HCT116 (cell line): ENCODE data around the gene ALG6. TPM values are rescaled to one million over a fixed set of nuclear protein-coding genes. Genes with fewer than 3 reads are reported as not detected.

Experiments used
- ATAC-seq: fragments of 200-7000 bp; cut with Tn5 transposase; 2 replicates; pipeline ENCODE4 v1.9.1; 2020; ENCODE audit warnings: mild to moderate bottlenecking, moderate library complexity
- BruUV-seq: library from RNA; stranded (reverse); fragments of 400-500 nt; replicated peaks from 2 replicates; lab custom pipeline; 2021; lab: Mats Ljungman, UMichigan
- CTCF ChIA-PET: fragments of 300-600 bp; sonication (Branson Sonifier 250); formaldehyde crosslinking; loops from one replicate; lab custom pipeline; 2021; ENCODE audit warnings: antibody characterized with exemption; lab: Charles Lee
- POLR2A ChIA-PET: fragments of 300-600, 350-600 bp; sonication (Branson Sonifier 250); formaldehyde crosslinking; loops from one replicate; lab custom pipeline; 2021; ENCODE audit warnings: antibody characterized with exemption; lab: Charles Lee
- RAD21 ChIA-PET, 2 experiments: fragments of 300-600 bp; sonication (Branson Sonifier 250); formaldehyde crosslinking; loops; one replicate each; lab custom pipeline; 2023; ENCODE audit warnings: low total read pairs in 2 of 2; ENCODE audit not compliant: uncharacterized antibody in 2 of 2, unreplicated experiment in 2 of 2, low non-redundant PET in 1 of 2; lab: Charles Lee
- DNase-seq: peaks from one replicate; pipeline ENCODE4 v3.0.0-alpha.2; 2010; ENCODE audit warnings: low read depth, low spot score
- H2AFZ ChIP-seq: fragments of 200-600 bp; shearing (Covaris generic), sonication (generic); 2 replicates; pipeline ENCODE4 v1.6.1; 2017; ENCODE audit warnings: low read depth, mixed run types, mixed read lengths, antibody characterized with exemption, low read length; ENCODE audit not compliant: poor library complexity, severe bottlenecking
- H3K27ac ChIP-seq: 2 replicates; pipeline ENCODE4 v1.5.1; 2012; ENCODE audit warnings: low read depth, low read length
- H3K27me3 ChIP-seq: fragments of 200-600 bp; sonication (generic); 2 replicates; pipeline ENCODE4 v1.6.1; 2016; ENCODE audit warnings: mixed run types, low read length, mixed read lengths; ENCODE audit not compliant: insufficient read depth
- H3K36me3 ChIP-seq, 2 experiments: fragments of 200-500 bp in 1 of 2; fragments of 200-600 bp in 1 of 2; sonication (Bioruptor generic) in 1 of 2; sonication (generic) in 1 of 2; 2 replicates each; pipeline versions ENCODE4 v1.5.1 to v1.6.1; 2014 to 2016; ENCODE audit warnings: low read length in 2 of 2, inconsistent platforms in 1 of 2, mixed read lengths in 1 of 2, mixed run types in 1 of 2; ENCODE audit not compliant: insufficient read depth in 2 of 2, control insufficient read depth in 1 of 2
- H3K4me1 ChIP-seq, 2 experiments: fragments of 200-600 bp in 1 of 2; sonication (generic) in 1 of 2; 2 replicates each; pipeline versions ENCODE4 v1.5.1 to v1.6.1; 2012 to 2017; ENCODE audit warnings: low read length in 2 of 2, inconsistent platforms in 1 of 2, mild to moderate bottlenecking in 1 of 2, mixed read lengths in 1 of 2, mixed run types in 1 of 2, moderate library complexity in 1 of 2; ENCODE audit not compliant: insufficient read depth in 2 of 2, control insufficient read depth in 1 of 2
- H3K4me2 ChIP-seq: fragments of 200-600 bp; sonication (generic); 2 replicates; pipeline ENCODE4 v1.6.1; 2017; ENCODE audit warnings: mixed run types, low read length, mixed read lengths
- H3K4me3 ChIP-seq, 2 experiments: fragments of 200-600 bp in 1 of 2; sonication (generic) in 1 of 2; replicated peaks in 1 of 2; 2 replicates each; pipeline ENCODE4 v1.5.1; 2011 to 2016; ENCODE audit warnings: low read length in 2 of 2, control low read depth in 1 of 2, low read depth in 1 of 2, mild to moderate bottlenecking in 1 of 2, mixed read lengths in 1 of 2, mixed run types in 1 of 2
- H3K79me2 ChIP-seq: fragments of 200-600 bp; sonication (generic); 2 replicates; pipeline ENCODE4 v1.6.1; 2017; ENCODE audit warnings: mild to moderate bottlenecking, mixed run types, low read length, moderate library complexity, mixed read lengths; ENCODE audit not compliant: insufficient read depth
- H3K9ac ChIP-seq: fragments of 200-600 bp; sonication (generic); 2 replicates; pipeline ENCODE4 v1.6.1; 2016; ENCODE audit warnings: low read length, mixed read lengths
- H3K9me2 ChIP-seq: fragments of 200-600 bp; sonication (generic), shearing (Covaris generic); 2 replicates; pipeline ENCODE4 v1.6.1; 2017; ENCODE audit warnings: mixed run types, mild to moderate bottlenecking, moderate library complexity; ENCODE audit not compliant: insufficient read depth
- H3K9me3 ChIP-seq, 2 experiments: fragments of 200-500 bp in 1 of 2; fragments of 200-600 bp in 1 of 2; sonication (Bioruptor generic) in 1 of 2; sonication (generic) in 1 of 2; 2 replicates each; pipeline ENCODE4 v1.6.1; 2014 to 2017; ENCODE audit warnings: low read length in 2 of 2, mixed read lengths in 2 of 2, inconsistent platforms in 1 of 2, low read depth in 1 of 2, mild to moderate bottlenecking in 1 of 2, mixed run types in 1 of 2, moderate library complexity in 1 of 2; ENCODE audit not compliant: control insufficient read depth in 1 of 2, insufficient read depth in 1 of 2
- H4K20me1 ChIP-seq: fragments of 200-600 bp; sonication (generic), shearing (Covaris generic); 2 replicates; pipeline ENCODE4 v1.6.1; 2017; ENCODE audit warnings: mixed run types, mild to moderate bottlenecking, moderate library complexity; ENCODE audit not compliant: insufficient read depth
- ATF3 ChIP-seq: IDR thresholded peaks from 2 replicates; pipeline ENCODE4 v1.6.1; 2012
- CEBPB ChIP-seq: IDR thresholded peaks from 2 replicates; pipeline ENCODE4 v1.6.1; 2012; ENCODE audit warnings: low read depth
- ELF1 ChIP-seq: IDR thresholded peaks from 2 replicates; pipeline ENCODE4 v1.6.1; 2012; ENCODE audit warnings: low read depth, borderline replicate concordance
- EZH2 ChIP-seq: fragments of 200-600 bp; sonication (generic); IDR thresholded peaks from 2 replicates; pipeline ENCODE4 v1.6.1; 2017; ENCODE audit warnings: antibody characterized with exemption, mixed run types
- EZH2phosphoT487 ChIP-seq: fragments of 200-600 bp; IDR thresholded peaks from 2 replicates; pipeline ENCODE4 v1.6.1; 2018; ENCODE audit warnings: antibody characterized with exemption, borderline replicate concordance
- FOSL1 ChIP-seq: IDR thresholded peaks from 2 replicates; pipeline ENCODE4 v1.6.1; 2012; ENCODE audit warnings: low read depth
- JUND ChIP-seq: IDR thresholded peaks from 2 replicates; pipeline ENCODE4 v1.6.1; 2012
- MAX ChIP-seq: IDR thresholded peaks from 2 replicates; pipeline ENCODE4 v1.6.1; 2012
- POLR2AphosphoS5 ChIP-seq: IDR thresholded peaks from 2 replicates; pipeline ENCODE4 v1.6.1; 2011; ENCODE audit warnings: mild to moderate bottlenecking, low read depth, low read length, moderate library complexity
- SP1 ChIP-seq: IDR thresholded peaks from 2 replicates; pipeline ENCODE4 v1.6.1; 2012; ENCODE audit warnings: low read depth
- TCF7L2 ChIP-seq: IDR thresholded peaks from 2 replicates; pipeline ENCODE4 v1.7.0; 2011; ENCODE audit warnings: borderline replicate concordance, inconsistent platforms; ENCODE audit not compliant: insufficient read depth, insufficient read length; ENCODE audit errors: extremely low read depth
- ZBTB33 ChIP-seq: IDR thresholded peaks from 2 replicates; pipeline ENCODE4 v1.6.1; 2011; ENCODE audit warnings: mild to moderate bottlenecking, low read length, moderate library complexity; ENCODE audit not compliant: insufficient replicate concordance; ENCODE audit errors: extremely low read depth
- ZFX ChIP-seq: fragments of 450-650 bp; IDR thresholded peaks from 2 replicates; pipeline ENCODE4 v1.6.1; 2017
- ZNF274 ChIP-seq: fragments of 200-500 bp; sonication (Bioruptor generic); IDR thresholded peaks from 2 replicates; pipeline ENCODE4 v1.6.1; 2014; ENCODE audit warnings: mild to moderate bottlenecking, low read depth, low read length, inconsistent platforms
- intact Hi-C: fragments of 100-400 bp; cut with micrococcal nuclease; formaldehyde crosslinking; loops from 2 replicates; pipeline ENCODE4 v1.10.0; 2022
- total RNA-seq: library from RNA; stranded (reverse); gene quantifications from one replicate; pipeline ENCODE4 v1.2.1, GENCODE V29; 2021; ENCODE audit not compliant: unreplicated experiment

Gene ALG6
- total RNA-seq, 1 experiment from 2014 or later: 14.7 TPM

GRCh38 chr1:63401945-63402344 is 34.5 kb downstream of the ALG6 start:
- Histone ChIP-seq H3K27ac (no peak overlapping the region), H3K4me3 (no peak overlapping the region), H3K9me2 (no peaks in the 10 kb centered on the region), H3K9ac (no peak overlapping the region), H4K20me1 (no peaks in the 10 kb centered on the region), H3K9me3 (no peaks in the 10 kb centered on the region), H3K27me3 (no peaks in the 10 kb centered on the region), H3K36me3 (no peaks in the 10 kb centered on the region), H2AFZ (no peak overlapping the region), H3K4me1 (no peaks in the 10 kb centered on the region), H3K4me2 (no peak overlapping the region), H3K79me2 (no peaks in the 10 kb centered on the region)
- DNase-seq (no peak), ATAC-seq (no peak)
- TF ChIP-seq ATF3: no peak
- no peak for TF ChIP-seq POLR2AphosphoS5
- TF ChIP-seq FOSL1: no peak
- no peak for TF ChIP-seq EZH2phosphoT487
- no peak for TF ChIP-seq ZBTB33
- no peak for TF ChIP-seq ZFX
- TF ChIP-seq MAX: no peak
- no peak for TF ChIP-seq EZH2
- intact Hi-C loops: no loop called here
- RAD21 ChIA-PET: no interaction called here
- POLR2A ChIA-PET: no interaction called here
- CTCF ChIA-PET: no interaction called here
- no TSS peak for BruUV-seq

GRCh38 chr1:63403386-63403785 is 36.0 kb downstream of the ALG6 start:
- Histone ChIP-seq H3K27me3 (no peaks in the 10 kb centered on the region), H3K4me2 (no peak overlapping the region), H3K4me3 (no peak overlapping the region), H3K9me2 (no peaks in the 10 kb centered on the region), H3K79me2 (no peaks in the 10 kb centered on the region), H3K36me3 (no peaks in the 10 kb centered on the region), H2AFZ (no peak overlapping the region), H3K9ac (no peak overlapping the region), H3K4me1 (no peaks in the 10 kb centered on the region), H3K27ac (no peak overlapping the region), H4K20me1 (no peaks in the 10 kb centered on the region), H3K9me3 (no peaks in the 10 kb centered on the region)
- ATAC-seq (no peak), DNase-seq (no peak)
- intact Hi-C loops: no loop called here
- no peak for TF ChIP-seq ZNF274
- no peak for TF ChIP-seq ZFX
- TF ChIP-seq SP1: no peak
- TF ChIP-seq EZH2phosphoT487: no peak
- no peak for TF ChIP-seq JUND
- TF ChIP-seq POLR2AphosphoS5: no peak
- TF ChIP-seq EZH2: no peak
- TF ChIP-seq ELF1: no peak
- TF ChIP-seq CEBPB: no peak
- no peak for TF ChIP-seq TCF7L2
- TF ChIP-seq MAX: no peak
- ChIA-PET POLR2A (no interaction called here), RAD21 (no interaction called here), CTCF (interaction anchor here (0.8 kb wide), 1 partner anchor 9 kb away, joined by 4 read pairs; no protein-coding TSS in a partner anchor)
- BruUV-seq: no TSS peak
